SU-DHL-6 (cell line): ENCODE results near the gene ATG2A.

Experiments
- CTCF ChIP-seq: fragments of 200-600 bp; sonication (generic); IDR thresholded peaks from one replicate; pipeline ENCODE4 v1.5.1; 2017; ENCODE audit warnings: antibody characterized with exemption, mild to moderate bottlenecking, low read length, moderate library complexity; ENCODE audit not compliant: insufficient read depth, poor library complexity, severe bottlenecking
- EZH2phosphoT487 ChIP-seq: fragments of 200-600 bp; sonication (generic), shearing (Covaris generic); conservative IDR thresholded peaks from 2 replicates; pipeline ENCODE4 v1.6.1; 2018; ENCODE audit warnings: mild to moderate bottlenecking, antibody characterized with exemption, low read length, moderate library complexity, mixed read lengths

GRCh38 chr11:64898541-64898940 is 18.5 kb downstream of the ATG2A start:
- TF ChIP-seq CTCF: no peak
- TF ChIP-seq EZH2phosphoT487: no peak
